ENCODE results near the gene AP4M1. TPM values are rescaled to one million over a fixed set of nuclear protein-coding genes. Genes with fewer than 3 reads are reported as not detected.

Gene AP4M1
- total and polyA plus RNA-seq, 10 of the 15 experiments (the other 5 are each of a cell fraction or from before 2014, with no cell fraction given): 0.77 to 16.1 (median 13.0) TPM

- TF ChIP-seq IRF3 (IDR thresholded peaks at IDR 0.05) (peak; percentile 13; the same call in 1 of the 2 replicates), CREM (IDR thresholded peaks at IDR 0.05; ENCODE audit: low read depth) (peak; percentile 93), CBX5 (IDR thresholded peaks at IDR 0.05; ENCODE audit: low read depth) (peak; percentile 23; the same call in 1 of the 2 replicates), JUND (IDR thresholded peaks at IDR 0.05; ENCODE audit: low read depth, low read length) (peak; percentile 60; the same call in 1 of the 2 replicates), SIN3A (IDR thresholded peaks at IDR 0.05; ENCODE audit: low read depth, low read length) (peak; percentile 86), SMAD1 (IDR thresholded peaks at IDR 0.05; ENCODE audit: low read depth, partially characterized antibody) (no peak), IKZF1 (conservative IDR thresholded peaks at IDR 0.05) (peak; percentile 91), NR2C2 (IDR thresholded peaks at IDR 0.05; ENCODE audit: borderline replicate concordance, control insufficient read depth, insufficient read length, low read depth) (peak; percentile 94), MEF2B (IDR thresholded peaks at IDR 0.05; ENCODE audit: partially characterized antibody, poor library complexity, severe bottlenecking) (peak; percentile 18), TCF7 (IDR thresholded peaks at IDR 0.05; ENCODE audit: borderline replicate concordance) (no peak), ZNF384 (IDR thresholded peaks at IDR 0.05; ENCODE audit: borderline replicate concordance, low read depth, low read length) (no peak), ZBTB4 (CRISPR knock-in tag; IDR thresholded peaks at IDR 0.05) (no peak), CBX3 (IDR thresholded peaks at IDR 0.05; ENCODE audit: borderline replicate concordance, low read depth) (no peak), CHD4 (IDR thresholded peaks at IDR 0.05) (no peak), ZNF274 (IDR thresholded peaks at IDR 0.05; ENCODE audit: insufficient read depth, insufficient read length) (no peak), PRDM15 (CRISPR knock-in tag; IDR thresholded peaks at IDR 0.05) (no peak), SMC3 (IDR thresholded peaks at IDR 0.05; ENCODE audit: borderline replicate concordance, low read length) (peak; percentile 71), MTA3 (IDR thresholded peaks at IDR 0.05; ENCODE audit: borderline replicate concordance, low read length) (no peak), DPF2 (IDR thresholded peaks at IDR 0.05) (no peak; the same call in none of the 2 replicates)
- TF ChIP-seq, protein P1, sequence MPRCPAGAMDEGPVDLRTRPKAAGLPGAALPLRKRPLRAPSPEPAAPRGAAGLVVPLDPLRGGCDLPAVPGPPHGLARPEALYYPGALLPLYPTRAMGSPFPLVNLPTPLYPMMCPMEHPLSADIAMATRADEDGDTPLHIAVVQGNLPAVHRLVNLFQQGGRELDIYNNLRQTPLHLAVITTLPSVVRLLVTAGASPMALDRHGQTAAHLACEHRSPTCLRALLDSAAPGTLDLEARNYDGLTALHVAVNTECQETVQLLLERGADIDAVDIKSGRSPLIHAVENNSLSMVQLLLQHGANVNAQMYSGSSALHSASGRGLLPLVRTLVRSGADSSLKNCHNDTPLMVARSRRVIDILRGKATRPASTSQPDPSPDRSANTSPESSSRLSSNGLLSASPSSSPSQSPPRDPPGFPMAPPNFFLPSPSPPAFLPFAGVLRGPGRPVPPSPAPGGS (IDR thresholded peaks at IDR 0.05; ENCODE audit: borderline replicate concordance, insufficient read depth, low read depth, low read length, poor library complexity, severe bottlenecking): no peak
Measured at GRCh38 chr7:100081535-100082102, 19.8 kb upstream of the AP4M1 start, which contains the start of gene ZNF3 (continued).
